Suprapubic skin (tissue), 4 donors: ENCODE measurements around the gene PLD3.

Source experiments
- EP300 ChIP-seq: sonication (generic); formaldehyde crosslinking; IDR thresholded peaks from one replicate; pipeline ENCODE4 v1.6.1; 2017; ENCODE audit warnings: antibody characterized with exemption
- POLR2A ChIP-seq, 2 donors: fragments of 450-650 bp; IDR thresholded peaks; one replicate each; pipeline ENCODE4 v1.6.1; 2017; ENCODE audit warnings: antibody characterized with exemption in 2 of 2, mild to moderate bottlenecking in 2 of 2, moderate library complexity in 2 of 2
- POLR2AphosphoS5 ChIP-seq, 3 donors: sonication (generic); formaldehyde crosslinking; IDR thresholded peaks; one replicate each; pipeline ENCODE4 v1.6.1; 2017; ENCODE audit warnings: antibody characterized with exemption in 3 of 3
- TF ChIP-seq, protein P1 (sequence below), 2 donors: fragments of 200-600 bp in 1 of 2; fragments of 450-650 bp in 1 of 2; sonication (generic) in 1 of 2; IDR thresholded peaks; one replicate each; pipeline ENCODE4 v1.5.1; 2016 to 2019; ENCODE audit warnings: antibody characterized with exemption in 2 of 2, mild to moderate bottlenecking in 1 of 2, moderate library complexity in 1 of 2

DNA sequence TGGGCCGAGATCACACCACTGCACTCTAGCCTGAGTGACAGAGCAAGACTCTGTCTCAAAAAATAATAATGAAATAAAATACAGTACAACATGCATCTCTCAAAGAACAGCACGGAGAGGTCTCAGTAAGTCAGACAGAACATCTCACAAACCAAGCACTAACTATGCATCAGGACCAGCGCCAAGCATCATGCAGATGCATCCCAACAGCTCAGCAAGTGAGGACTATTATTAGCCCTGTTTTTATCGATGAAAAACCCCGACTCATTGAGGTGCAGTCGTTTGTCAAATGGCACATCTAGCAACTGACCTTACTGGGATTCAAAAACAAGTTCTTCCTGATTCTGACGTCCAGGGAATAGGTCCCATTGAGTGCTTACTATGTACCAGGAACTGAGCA, 4.1 kb upstream of the PLD3 start:
- TF ChIP-seq, protein P1, sequence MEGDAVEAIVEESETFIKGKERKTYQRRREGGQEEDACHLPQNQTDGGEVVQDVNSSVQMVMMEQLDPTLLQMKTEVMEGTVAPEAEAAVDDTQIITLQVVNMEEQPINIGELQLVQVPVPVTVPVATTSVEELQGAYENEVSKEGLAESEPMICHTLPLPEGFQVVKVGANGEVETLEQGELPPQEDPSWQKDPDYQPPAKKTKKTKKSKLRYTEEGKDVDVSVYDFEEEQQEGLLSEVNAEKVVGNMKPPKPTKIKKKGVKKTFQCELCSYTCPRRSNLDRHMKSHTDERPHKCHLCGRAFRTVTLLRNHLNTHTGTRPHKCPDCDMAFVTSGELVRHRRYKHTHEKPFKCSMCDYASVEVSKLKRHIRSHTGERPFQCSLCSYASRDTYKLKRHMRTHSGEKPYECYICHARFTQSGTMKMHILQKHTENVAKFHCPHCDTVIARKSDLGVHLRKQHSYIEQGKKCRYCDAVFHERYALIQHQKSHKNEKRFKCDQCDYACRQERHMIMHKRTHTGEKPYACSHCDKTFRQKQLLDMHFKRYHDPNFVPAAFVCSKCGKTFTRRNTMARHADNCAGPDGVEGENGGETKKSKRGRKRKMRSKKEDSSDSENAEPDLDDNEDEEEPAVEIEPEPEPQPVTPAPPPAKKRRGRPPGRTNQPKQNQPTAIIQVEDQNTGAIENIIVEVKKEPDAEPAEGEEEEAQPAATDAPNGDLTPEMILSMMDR (IDR thresholded peaks at IDR 0.05): no peak
- no peak for TF ChIP-seq POLR2A (IDR thresholded peaks at IDR 0.05)
- TF ChIP-seq POLR2AphosphoS5 (IDR thresholded peaks at IDR 0.05): no peak
- no peak for TF ChIP-seq EP300
